GM21717 (cell line): ENCODE measurements around the gene SCAND1.
A peak's percentile ranks its signal among the peaks of the same experiment; 100 is the strongest.
"Not testable (repeated sequence)": the region's sequence is repeated elsewhere in the genome, so short reads cannot be mapped to it uniquely, and the experiment has no call there.

Experiments used
- ATAC-seq: cut with Tn5 transposase; IDR thresholded peaks from one replicate; pipeline ENCODE4 v1.9.1; 2021; ENCODE audit warnings: mild to moderate bottlenecking, moderate library complexity; ENCODE audit not compliant: unreplicated experiment

Gene SCAND1

GRCh38 chr20:35963878-35964277 lies 9.6 kb upstream of the SCAND1 start:
- no peak for ATAC-seq

- ATAC-seq, result not testable (repeated sequence)
Measured at GRCh38 chr20:35959291-35959690, 5.0 kb upstream of the SCAND1 start.

- no peak for ATAC-seq
Measured at GRCh38 chr20:35956616-35957015, 2.3 kb upstream of the SCAND1 start.

- no peak for ATAC-seq
Measured at GRCh38 chr20:35954907-35955251, 577 bp upstream of the SCAND1 start.

GRCh38 chr20:35953387-35954199 lies 709 bp downstream of the SCAND1 start:
- ATAC-seq, result peak; percentile 30

GRCh38 chr20:35952480-35953386 lies 1.6 kb downstream of the SCAND1 start:
- no peak for ATAC-seq

GRCh38 chr20:35952080-35952479 lies 2.2 kb downstream of the SCAND1 start:
- ATAC-seq, result not testable (repeated sequence)

- ATAC-seq, result no peak
Measured at GRCh38 chr20:35950093-35950492, 4.2 kb downstream of the SCAND1 start.

- no peak for ATAC-seq
Measured at GRCh38 chr20:35947907-35948306, 6.4 kb downstream of the SCAND1 start.

GRCh38 chr20:35947489-35947888 lies 6.8 kb downstream of the SCAND1 start:
- no peak for ATAC-seq

- ATAC-seq, result no peak
Measured at GRCh38 chr20:35942243-35942642, 12.1 kb downstream of the SCAND1 start.

GRCh38 chr20:35941620-35942019 lies 12.7 kb downstream of the SCAND1 start:
- ATAC-seq, result no peak

- no peak for ATAC-seq
Measured at GRCh38 chr20:35939264-35939663, 15.0 kb downstream of the SCAND1 start.

- ATAC-seq, result no peak
Measured at GRCh38 chr20:35934050-35934449, 20.3 kb downstream of the SCAND1 start.

GRCh38 chr20:35929301-35929700 lies 25.0 kb downstream of the SCAND1 start:
- ATAC-seq, result no peak

GRCh38 chr20:35920523-35920922 lies 33.8 kb downstream of the SCAND1 start:
- no peak for ATAC-seq

- no peak for ATAC-seq
Measured at GRCh38 chr20:35918021-35918420, 36.3 kb downstream of the SCAND1 start.

- ATAC-seq, result no peak
Measured at GRCh38 chr20:35917077-35917476, 37.2 kb downstream of the SCAND1 start.

- no peak for ATAC-seq
Measured at GRCh38 chr20:35912881-35913280, 41.4 kb downstream of the SCAND1 start.

- no peak for ATAC-seq
Measured at GRCh38 chr20:35910254-35910653, 44.0 kb downstream of the SCAND1 start.

GRCh38 chr20:35909796-35910195 lies 44.5 kb downstream of the SCAND1 start:
- no peak for ATAC-seq

GRCh38 chr20:35909176-35909575 lies 45.1 kb downstream of the SCAND1 start:
- ATAC-seq, result no peak
